ENCODE results near the gene RABEPK. TPM values are rescaled to one million over a fixed set of nuclear protein-coding genes. Genes with fewer than 3 reads are reported as not detected.
A peak's percentile ranks its signal among the peaks of the same experiment; 100 is the strongest.
"Not testable (repeated sequence)": the region's sequence is repeated elsewhere in the genome, so short reads cannot be mapped to it uniquely, and the experiment has no call there.

The RABEPK gene, protein sequence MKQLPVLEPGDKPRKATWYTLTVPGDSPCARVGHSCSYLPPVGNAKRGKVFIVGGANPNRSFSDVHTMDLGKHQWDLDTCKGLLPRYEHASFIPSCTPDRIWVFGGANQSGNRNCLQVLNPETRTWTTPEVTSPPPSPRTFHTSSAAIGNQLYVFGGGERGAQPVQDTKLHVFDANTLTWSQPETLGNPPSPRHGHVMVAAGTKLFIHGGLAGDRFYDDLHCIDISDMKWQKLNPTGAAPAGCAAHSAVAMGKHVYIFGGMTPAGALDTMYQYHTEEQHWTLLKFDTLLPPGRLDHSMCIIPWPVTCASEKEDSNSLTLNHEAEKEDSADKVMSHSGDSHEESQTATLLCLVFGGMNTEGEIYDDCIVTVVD
- total RNA-seq (2014; rRNA removed; shearing (Covaris generic)) = 41.2 and 44.6 TPM in 2 replicates
- 20.2 and 22.6 TPM in 2 replicates for polyA plus RNA-seq (2015; cell fraction: cytosol; rRNA removed)
- polyA plus RNA-seq (2015; cell fraction: nucleus; rRNA removed) = 13.7 and 16.7 TPM in 2 replicates

DNA sequence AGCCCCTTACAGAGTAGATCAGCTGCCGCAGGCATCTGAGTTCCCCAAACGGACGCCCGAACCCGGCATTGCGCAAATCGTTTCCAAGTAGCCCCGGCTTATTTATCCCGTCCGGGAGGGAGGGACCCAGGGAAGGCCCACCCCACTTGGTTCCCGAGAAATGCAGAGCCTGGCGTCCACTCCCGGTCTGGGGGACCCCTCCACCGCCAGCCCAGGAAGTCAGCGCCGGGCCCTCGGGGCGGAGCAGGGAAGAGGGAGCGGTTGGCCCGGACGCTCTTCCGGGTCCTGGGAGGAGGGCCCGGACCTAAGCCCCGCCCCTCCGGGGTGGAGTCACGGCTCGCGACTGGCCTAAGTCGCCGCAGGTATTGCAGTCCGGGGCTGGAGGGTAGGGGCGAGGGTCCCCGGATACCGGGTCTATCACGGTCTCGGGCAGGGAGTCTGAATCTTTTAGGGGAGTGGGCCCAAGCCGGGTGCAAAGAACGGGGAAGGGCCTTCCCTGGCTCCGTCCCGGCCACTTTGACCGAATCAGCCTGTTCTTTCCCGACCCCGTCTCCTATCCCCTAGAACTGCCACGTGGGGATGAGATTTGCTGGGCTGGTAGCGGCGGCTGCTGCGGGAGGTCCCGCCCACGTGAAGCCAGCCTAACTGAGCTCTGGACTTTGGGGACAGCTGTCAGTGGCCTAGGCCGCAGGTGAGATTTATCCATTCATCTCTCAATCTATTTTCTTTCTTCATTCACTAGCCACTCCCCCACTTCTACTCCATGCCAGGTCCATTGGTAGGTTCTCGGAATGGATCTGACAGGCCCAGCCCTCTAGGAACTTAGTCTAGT, at the start of gene RABEPK:
Gene RABEPK (plus strand): TSS at position 327 of the 832 bp plus-strand sequence. CDS start 2,472 bp downstream, outside the sequence.
- peak; percentile 95 for DNase-seq (ENCODE audit: low read depth)

DNA sequence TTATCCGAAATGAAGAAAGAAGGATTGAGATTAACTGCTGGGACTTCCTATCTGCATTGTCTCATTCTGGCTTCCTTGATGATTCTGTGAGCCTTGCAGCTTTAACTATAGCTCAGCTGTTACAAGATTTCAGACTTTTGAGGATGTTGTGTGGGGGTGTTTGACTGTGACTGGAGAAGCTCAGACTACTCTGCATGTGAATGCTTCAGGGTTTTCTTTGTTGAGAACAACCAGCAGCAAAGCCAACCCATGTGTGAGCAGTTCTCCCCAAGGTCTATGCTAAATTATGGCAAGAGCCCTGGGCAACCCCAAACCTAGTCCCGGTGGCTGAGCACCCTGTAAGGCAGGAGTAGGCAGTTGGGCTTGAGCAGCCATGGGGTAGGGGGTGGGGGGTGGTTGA, 48.6 kb upstream of the RABEPK start:
- no peak for DNase-seq (ENCODE audit: low read depth)

DNA sequence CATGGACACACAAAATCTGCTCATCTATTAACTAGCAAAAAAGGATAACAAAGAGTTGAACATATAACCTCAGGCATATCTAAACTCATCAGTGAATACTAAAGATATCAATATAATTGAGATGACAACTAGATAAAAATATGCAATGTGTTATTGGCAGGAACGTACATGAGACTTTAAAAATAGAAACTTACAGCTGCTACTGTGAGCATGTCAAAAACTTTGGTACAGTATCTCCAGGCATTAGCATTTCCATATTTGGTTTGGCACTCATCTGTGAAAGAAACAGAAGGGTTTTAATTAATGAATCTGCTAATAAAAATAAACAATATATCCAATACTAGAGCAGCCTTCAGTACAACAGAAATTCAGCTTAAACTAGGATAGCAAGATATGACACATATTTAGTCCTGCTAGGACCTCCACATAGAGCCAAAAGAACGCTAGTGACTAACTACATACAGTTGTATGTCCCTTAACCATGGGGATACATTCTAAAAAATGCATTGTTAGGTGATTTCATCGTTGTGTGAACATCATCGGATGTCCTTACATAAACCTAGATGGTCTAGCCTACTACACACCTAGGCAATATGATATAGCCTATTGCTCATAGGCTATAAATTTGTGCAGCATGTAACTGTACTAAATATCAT, 46.5 kb upstream of the RABEPK start:
- DNase-seq (ENCODE audit: low read depth) = no peak

DNA sequence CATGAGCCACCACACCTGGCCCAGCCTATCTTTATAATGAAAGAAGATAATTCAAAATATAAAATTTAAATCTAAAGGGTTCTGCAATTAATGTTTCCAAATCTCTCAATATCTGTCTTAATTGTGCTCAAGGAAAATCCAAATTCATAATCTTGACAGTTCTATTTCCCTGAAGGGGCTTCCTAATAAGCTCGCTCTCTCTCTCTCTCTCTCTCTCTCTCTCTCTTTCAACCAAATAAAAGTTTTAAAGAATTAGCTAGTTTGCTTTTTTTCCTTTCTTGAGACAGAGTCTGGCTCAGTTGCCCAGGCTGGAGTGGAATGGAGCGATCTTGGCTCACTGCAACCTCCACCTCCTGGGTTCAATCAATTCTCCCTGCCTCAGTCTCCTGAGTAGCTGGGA, 43.8 kb upstream of the RABEPK start:
- DNase-seq (ENCODE audit: low read depth) = no peak

DNA sequence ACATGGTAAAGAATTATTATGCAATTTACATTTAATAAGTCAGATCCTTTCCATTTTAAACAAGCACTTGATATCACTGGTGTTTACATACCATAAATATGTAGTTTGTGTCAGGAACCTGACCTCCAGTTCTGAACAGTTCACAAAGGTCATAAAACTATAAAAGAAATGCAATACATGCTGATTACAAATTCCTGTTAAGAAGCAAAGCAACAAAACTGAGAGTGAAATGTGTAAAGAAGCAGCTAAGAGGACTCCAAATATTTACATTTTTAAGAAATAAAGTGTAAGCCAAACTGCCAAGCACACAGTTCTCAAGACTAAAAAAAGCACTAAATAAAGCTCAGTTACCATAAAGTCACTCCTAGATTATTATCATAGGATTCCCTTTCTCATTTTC, 39.6 kb upstream of the RABEPK start:
- no peak for DNase-seq (ENCODE audit: low read depth)

DNA sequence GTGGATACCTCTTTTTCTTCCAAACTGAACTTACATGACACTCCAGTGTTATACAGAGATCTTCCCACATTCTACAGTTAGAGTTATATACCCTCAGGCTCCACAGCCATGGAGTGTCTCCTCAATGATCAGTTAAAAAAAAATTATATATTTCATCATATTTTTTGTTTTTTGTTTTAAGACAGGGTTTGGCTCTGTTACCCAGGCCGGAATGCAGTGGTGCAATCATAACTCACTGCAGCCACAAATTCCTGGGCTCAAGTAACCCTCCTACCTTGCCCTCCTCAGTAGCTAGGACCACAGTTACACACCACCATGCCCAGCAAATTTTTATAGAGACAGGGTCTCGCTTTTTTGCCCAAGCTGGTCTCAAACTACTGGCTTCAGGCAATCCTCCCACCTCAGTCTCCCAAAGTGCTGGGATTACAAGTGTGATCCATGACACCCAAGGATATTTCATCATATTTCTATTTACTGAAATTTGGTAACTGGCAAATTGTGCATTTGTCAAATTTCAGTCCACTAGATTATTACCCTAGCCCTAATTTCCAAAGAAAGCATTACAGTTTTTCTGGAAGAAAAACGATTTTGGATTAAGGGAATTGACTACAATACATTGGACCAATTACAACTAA, 38.9 kb upstream of the RABEPK start:
- no peak for DNase-seq (ENCODE audit: low read depth)

DNA sequence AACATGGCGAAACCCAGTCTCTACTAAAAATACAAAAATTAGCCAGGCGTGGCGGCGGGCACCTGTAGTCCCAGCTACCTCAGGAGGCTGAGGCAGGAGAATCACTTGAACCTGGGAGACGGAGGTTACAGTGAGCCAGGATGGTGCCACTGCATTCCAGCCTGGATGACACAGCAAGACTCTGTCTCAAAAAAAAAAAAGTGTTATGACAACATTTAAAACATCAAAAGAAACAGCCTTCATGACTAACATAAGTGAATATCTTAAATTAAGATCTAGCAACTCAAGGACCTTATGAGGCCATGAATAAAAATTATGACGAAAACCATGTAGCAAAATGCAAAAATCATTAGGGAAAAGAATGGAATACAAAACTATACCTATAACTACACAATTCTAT, 37.5 kb upstream of the RABEPK start:
- peak; percentile 18 for DNase-seq (ENCODE audit: low read depth)

DNA sequence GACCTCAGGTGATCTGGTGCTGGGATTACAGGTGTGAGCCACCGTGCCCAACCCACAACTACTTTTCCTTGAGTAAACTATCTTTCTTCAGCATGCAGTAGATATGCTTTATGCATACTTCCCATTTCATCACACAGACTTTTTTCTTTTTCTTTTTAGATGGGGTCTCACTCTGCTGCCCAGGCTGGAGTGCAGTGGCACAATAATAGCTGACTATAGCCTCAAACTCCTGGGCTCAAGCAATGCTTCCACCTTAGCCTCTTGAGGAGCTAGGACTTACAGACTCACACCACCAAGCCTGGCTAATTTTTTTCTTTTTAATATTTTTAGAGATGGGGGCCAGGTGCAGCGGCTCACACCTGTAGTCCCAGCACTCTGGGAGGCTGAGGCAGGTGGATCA, 33.6 kb upstream of the RABEPK start:
- DNase-seq (ENCODE audit: low read depth) = no peak

DNA sequence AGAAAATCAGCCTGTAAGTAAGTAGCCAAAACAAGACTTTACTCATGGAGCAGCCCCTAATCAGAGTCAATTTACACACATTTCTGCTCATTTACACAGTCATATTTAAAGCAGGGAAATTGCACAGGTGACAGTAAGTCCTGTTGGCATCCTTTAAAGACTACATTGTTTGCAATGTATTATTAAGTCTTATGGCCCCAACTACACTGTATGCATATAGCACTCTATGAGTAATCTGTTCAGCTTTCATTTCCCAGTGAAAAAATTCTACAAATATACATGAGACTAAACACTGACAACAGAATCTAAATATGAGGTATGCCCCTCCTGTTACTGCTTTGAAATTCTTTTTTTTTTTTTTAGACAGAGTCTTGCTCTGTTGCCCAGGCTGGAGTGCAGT, 30.4 kb upstream of the RABEPK start:
- no peak for DNase-seq (ENCODE audit: low read depth)

DNA sequence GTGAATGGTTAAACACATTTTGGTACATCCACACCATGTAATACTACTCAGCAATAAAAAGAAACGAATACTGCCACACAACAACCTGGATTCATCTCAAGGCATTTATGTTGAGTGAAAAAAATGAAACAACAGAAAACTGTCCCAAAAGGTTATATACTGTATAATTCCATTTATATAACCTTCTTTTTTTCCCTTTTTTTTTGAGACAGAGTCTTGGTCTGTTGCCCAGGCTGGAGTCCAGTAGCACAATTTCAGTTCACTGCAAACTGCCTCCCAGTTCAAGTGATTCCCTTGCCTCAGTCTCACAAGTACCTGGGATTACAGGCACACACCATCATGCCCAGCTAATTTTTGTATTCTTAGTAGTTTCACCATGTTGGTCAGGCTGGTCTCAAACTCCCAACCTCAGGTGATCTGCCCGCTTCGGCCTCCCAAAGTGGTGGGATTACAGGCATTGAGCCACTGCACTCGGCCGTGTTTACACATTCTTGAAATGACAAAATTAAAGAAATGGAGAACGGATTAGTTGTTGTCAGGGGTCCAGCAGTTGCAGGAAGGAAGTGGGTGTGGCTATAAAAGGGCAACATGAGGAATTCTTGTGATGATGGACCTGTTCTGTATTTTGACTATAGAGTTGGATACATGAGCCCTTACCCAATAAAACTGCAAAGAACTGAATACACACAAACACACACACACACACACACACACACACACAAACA, 28.1 kb upstream of the RABEPK start:
- DNase-seq (ENCODE audit: low read depth) = no peak

DNA sequence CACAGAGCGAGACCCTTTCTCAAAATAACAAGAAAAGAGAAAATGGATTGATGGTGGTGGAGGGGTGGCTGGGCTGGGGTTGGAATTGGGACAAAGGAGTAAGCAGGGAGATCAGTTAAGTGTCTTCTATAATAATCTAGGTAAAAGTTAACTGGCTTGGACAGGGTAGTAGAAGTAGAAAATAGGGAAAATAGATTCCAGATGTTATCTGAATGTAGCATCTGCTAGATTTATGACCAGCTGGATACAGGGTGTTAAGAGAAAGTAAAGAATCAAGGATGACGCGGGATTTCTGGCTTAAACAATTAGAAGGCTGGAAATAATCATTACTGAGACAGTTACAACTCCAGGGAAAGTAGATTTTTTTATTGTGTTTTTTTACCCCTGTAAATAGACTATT, 23.7 kb upstream of the RABEPK start:
- DNase-seq (ENCODE audit: low read depth) = no peak

DNA sequence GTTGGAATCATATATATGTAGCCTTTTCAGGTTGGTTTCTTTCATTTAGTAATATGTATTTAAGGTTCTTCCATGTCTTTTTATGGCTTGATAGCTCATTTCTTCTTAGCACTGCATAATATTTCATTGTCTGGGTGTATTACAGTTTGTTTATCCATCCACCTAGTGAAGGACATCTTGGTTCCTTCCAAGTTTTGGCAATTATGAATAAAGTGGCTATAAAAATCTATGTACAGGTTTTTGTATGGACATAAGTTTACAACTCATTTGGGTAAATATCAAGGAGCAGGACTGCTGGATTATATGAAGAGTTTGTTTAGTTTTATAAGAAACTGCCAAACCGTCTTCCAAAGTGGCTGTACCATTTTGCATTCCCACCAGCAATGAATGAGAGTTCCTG, 22.5 kb upstream of the RABEPK start:
- DNase-seq (ENCODE audit: low read depth) = no peak

DNA sequence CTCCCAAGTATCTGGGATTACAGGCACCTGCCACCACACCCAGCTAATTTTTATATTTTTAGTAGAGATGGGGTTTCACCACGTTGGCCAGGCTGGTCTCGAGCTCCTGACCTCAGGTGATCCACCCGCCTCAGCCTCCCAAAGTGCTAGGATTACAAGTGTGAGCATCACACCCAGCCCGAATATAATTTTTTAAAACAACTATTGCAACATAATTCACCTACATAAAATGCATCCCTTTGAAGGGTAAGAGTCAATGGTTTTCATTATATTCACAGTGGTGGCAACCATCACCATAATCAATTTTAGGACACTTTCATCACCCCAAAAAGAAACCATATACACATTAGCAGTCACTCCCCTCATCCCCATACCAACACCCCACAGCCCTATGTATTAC, 20.6 kb upstream of the RABEPK start:
- not testable (repeated sequence) for DNase-seq (ENCODE audit: low read depth)

DNA sequence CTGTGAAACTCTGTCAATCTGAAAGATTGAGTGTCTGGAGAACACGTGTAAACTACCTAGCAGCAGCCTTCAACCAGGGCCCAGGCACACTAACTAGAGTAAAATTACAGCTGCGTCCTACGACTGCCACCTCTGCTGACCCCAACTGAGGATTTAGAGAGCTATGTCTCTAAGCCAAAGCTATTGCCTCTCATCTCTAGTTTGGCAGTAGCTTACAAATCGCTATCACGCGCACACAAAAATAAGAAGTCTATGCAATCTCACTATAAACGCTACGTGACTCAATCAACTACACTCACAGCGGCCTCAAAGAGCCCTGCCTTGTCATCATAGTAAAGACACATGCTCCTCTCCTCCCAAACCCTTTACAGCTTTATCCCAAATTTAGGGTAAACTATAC, 19.5 kb upstream of the RABEPK start:
- no peak for DNase-seq (ENCODE audit: low read depth)

DNA sequence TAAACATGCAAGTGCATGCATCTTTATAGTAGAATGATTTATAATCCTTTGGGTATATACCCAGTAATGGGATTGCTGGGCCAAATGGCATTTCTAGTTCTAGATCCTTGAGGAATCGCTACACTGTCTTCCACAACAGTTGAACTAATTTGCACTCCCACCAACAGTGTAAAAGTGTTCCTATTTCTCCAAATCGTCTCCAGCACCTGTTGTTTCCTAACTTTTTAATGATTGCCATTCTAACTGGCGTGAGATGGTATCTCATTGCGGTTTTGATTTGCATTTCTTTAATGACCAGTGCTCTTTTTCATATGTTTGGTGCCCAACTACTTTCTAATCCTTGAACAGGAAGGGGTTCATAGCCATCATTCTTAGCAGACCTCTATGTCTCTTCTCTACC, 18.6 kb upstream of the RABEPK start:
- not testable (repeated sequence) for DNase-seq (ENCODE audit: low read depth)

DNA sequence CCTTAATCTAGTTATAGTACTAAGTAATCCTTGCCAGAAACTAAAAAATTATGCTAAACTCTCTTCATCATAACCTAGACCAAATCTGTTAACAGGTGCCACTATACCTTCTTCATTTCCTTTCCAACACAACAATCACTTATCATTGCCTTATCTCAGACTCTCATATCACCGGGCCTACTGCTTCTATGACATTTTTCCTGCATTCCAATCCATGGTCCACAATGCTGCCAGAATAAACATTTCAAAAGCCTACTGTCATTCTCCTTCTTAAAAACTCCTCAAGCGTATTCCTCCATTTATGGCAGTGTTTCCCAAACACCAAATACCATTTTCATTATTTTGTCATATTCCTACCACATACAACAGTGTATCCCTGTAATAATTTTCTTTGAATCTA, 17.3 kb upstream of the RABEPK start:
- DNase-seq (ENCODE audit: low read depth) = no peak

DNA sequence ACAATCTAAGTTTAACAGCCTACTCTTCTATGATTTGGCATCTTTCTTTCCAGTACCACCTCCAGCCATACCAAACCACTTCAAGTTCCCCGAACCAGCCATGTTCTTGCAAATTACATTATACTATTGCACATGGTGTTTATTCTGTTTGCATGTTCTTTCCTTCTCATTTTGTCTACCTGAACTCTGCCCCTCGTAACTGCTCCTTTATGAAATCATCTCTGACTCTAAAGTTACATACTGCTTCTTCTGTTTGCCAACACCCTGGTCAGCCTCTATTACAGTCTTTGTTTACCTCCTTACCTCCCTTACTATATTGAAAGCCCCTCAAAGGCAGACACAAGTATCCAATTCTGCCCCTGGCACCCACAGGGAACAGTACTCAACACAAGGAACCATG, 16.8 kb upstream of the RABEPK start:
- no peak for DNase-seq (ENCODE audit: low read depth)

DNA sequence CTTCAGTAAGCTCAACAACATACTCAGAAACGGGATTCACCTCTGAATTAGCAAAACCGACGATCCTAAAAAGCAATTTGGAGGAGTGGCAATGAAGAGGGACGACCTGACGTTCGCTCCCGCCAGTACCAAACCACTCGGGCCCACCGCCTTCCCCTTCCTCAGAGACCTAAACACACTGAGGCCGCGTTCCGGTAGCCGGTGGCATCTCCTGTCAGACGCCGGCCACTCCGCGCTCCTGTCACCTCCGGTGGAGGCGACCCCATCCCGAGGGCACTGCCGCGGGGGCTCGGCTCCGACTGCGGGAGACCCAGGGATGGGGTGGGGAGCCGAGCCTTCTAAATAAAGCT, 11.4 kb upstream of the RABEPK start:
- DNase-seq (ENCODE audit: low read depth) = no peak

DNA sequence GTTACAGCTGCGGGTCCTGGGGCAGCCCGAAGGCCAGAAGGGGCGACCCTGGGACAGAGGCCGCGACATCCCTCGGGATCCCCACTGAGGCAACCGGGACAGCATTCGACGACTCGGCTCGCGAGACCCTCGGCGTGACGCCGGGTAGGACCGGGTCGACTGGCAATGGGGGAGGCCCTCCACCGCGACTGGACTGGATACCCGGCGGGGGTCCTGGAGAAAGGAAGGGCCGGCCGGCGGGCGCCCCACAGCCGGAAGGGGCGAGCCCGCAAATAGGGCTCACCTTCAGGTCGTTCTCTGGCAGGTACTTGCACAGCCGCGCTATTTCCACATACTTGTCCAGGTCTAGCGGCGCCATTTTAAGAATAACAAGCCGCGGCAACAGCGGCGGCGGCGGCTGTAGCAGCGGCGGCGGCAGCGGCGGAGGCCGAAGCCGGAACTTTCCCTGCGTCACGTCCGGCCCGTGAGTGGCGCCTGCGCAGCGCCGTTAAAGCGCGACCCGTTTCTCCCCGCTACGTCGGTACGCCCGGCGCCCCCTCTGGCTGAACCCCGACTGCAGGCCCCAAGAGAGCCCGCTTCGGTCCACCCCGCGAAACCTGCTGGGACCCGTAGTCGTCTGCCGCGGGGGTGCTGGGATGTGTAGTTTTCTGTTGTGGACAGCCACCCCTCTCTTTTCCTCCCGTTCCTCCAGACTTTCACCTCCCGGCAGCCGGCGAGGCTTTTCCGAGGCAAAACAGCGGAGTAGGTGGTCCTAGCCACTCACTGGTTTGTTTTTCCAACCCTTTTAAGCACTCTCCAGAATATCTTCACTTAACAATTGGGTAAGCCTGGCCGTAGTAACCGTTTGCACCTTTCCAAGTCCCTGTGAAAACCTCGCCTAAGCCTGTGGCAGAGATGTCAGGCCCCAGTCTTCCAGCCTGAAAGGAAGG, 10.7 kb upstream of the RABEPK start, which contains the start of gene PPP6C:
Gene PPP6C (minus strand): TSS at position 443 of the 929 bp plus-strand sequence. CDS start 85 bp downstream, at position 358.
- peak; percentile 97 for DNase-seq (ENCODE audit: low read depth)

Data from HT1080 (cell line).